Liver (tissue), 3 donors: ENCODE results near the gene DNAJC5G.

ENCODE experiments used
- FOXA1 ChIP-seq: IDR thresholded peaks from 2 replicates; pipeline ENCODE4 v1.6.1; 2016; ENCODE audit warnings: antibody characterized with exemption
- RAD21 ChIP-seq, 2 donors: IDR thresholded peaks; 2 replicates each; pipeline ENCODE4 v1.6.1; 2016; ENCODE audit warnings: antibody characterized with exemption in 2 of 2, mild to moderate bottlenecking in 2 of 2
- SP1 ChIP-seq: IDR thresholded peaks from 2 replicates; pipeline ENCODE4 v1.6.1; 2018; ENCODE audit warnings: antibody characterized with exemption, mild to moderate bottlenecking
- TAF1 ChIP-seq: conservative IDR thresholded peaks from 2 replicates; pipeline ENCODE4 v1.6.1; 2016; ENCODE audit warnings: antibody characterized with exemption, mild to moderate bottlenecking
- YY1 ChIP-seq: IDR thresholded peaks from 2 replicates; pipeline ENCODE4 v1.6.1; 2016; ENCODE audit warnings: antibody characterized with exemption, mild to moderate bottlenecking
- TF ChIP-seq, protein P1 (sequence below): fragments of 150-350 bp; IDR thresholded peaks from 2 replicates; pipeline ENCODE4 v1.5.1; 2017; ENCODE audit warnings: improper control_type of control experiment, low read depth, low read length; ENCODE audit not compliant: missing input control
- TF ChIP-seq, protein P2 (sequence below): IDR thresholded peaks from 2 replicates; pipeline ENCODE4 v1.6.1; 2016; ENCODE audit warnings: antibody characterized with exemption
- TF ChIP-seq, protein P3 (sequence below): IDR thresholded peaks from 2 replicates; pipeline ENCODE4 v1.6.1; 2016; ENCODE audit warnings: antibody characterized with exemption
- donor health status: healthy.
- donor health status: healthy.

DNA sequence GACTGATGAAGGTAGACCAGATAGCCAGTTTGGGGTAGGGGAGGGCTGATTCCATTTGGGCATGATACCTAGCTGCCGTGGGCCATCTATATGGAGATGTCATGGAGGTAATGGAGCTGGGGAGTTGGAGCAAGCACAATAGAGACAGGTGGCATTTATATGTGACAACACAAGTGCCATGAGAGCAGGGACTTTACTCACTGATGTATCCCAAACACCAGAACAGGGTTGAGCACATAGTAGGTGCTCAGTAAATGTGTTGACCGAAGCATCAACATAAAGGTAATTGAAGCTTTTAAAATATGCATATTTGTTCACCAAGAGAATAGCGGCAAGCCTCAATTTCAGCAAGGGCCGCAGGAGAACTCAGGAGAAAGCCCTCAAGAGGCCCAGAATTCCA, 27.3 kb upstream of the DNAJC5G start:
- TF ChIP-seq, protein P1, sequence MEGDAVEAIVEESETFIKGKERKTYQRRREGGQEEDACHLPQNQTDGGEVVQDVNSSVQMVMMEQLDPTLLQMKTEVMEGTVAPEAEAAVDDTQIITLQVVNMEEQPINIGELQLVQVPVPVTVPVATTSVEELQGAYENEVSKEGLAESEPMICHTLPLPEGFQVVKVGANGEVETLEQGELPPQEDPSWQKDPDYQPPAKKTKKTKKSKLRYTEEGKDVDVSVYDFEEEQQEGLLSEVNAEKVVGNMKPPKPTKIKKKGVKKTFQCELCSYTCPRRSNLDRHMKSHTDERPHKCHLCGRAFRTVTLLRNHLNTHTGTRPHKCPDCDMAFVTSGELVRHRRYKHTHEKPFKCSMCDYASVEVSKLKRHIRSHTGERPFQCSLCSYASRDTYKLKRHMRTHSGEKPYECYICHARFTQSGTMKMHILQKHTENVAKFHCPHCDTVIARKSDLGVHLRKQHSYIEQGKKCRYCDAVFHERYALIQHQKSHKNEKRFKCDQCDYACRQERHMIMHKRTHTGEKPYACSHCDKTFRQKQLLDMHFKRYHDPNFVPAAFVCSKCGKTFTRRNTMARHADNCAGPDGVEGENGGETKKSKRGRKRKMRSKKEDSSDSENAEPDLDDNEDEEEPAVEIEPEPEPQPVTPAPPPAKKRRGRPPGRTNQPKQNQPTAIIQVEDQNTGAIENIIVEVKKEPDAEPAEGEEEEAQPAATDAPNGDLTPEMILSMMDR, result no peak
- TF ChIP-seq RAD21 (IDR thresholded peaks at IDR 0.05) (no peak), FOXA1 (no peak), SP1 (no peak), TAF1 (no peak), YY1 (no peak)
- TF ChIP-seq, protein P2, sequence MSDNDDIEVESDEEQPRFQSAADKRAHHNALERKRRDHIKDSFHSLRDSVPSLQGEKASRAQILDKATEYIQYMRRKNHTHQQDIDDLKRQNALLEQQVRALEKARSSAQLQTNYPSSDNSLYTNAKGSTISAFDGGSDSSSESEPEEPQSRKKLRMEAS, result no peak
- TF ChIP-seq, protein P3, sequence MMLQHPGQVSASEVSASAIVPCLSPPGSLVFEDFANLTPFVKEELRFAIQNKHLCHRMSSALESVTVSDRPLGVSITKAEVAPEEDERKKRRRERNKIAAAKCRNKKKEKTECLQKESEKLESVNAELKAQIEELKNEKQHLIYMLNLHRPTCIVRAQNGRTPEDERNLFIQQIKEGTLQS, result no peak
